PC-9 (cell line): Measurements from ENCODE around the gene GTF3C2. TPM values are rescaled to one million over a fixed set of nuclear protein-coding genes. Genes with fewer than 3 reads are reported as not detected.

Source experiments
- BruUV-seq: library from RNA; stranded (reverse); fragments of 400-500 nt; replicated peaks from 2 replicates; lab custom pipeline; 2021; lab: Mats Ljungman, UMichigan
- CTCF ChIA-PET: fragments of 300-600 bp; sonication (Branson Sonifier 250); formaldehyde crosslinking; loops from one replicate; lab custom pipeline; 2022; ENCODE audit warnings: antibody characterized with exemption; lab: Charles Lee
- POLR2A ChIA-PET: fragments of 300-600 bp; sonication (Branson Sonifier 250); formaldehyde crosslinking; loops from one replicate; lab custom pipeline; 2022; ENCODE audit warnings: antibody characterized with exemption; ENCODE audit not compliant: unreplicated experiment; lab: Charles Lee
- DNase-seq, 2 experiments: peaks; one replicate each; pipeline versions ENCODE4 v3.0.0 to v3.0.0-alpha.2; 2015 to 2022; ENCODE audit warnings: mixed read lengths in 1 of 2
- H2AFZ ChIP-seq: fragments of 200-600 bp; sonication (generic); 2 replicates; pipeline ENCODE4 v1.8.1; 2017; ENCODE audit warnings: antibody characterized with exemption
- H3F3A ChIP-seq: fragments of 200-600 bp; sonication (generic); 2 replicates; pipeline ENCODE4 v1.8.1; 2017; ENCODE audit warnings: antibody characterized with exemption, mild to moderate bottlenecking, low read depth; ENCODE audit not compliant: insufficient read depth
- H3K27ac ChIP-seq: fragments of 200-600 bp; sonication (generic); 2 replicates; pipeline ENCODE4 v1.6.1; 2016; ENCODE audit warnings: mixed run types
- H3K27me3 ChIP-seq: fragments of 200-600 bp; sonication (generic); 2 replicates; pipeline ENCODE4 v1.6.1; 2016; ENCODE audit warnings: low read depth, mixed run types; ENCODE audit not compliant: insufficient read depth
- H3K36me3 ChIP-seq: fragments of 200-600 bp; sonication (generic); 2 replicates; pipeline ENCODE4 v1.6.1; 2016; ENCODE audit warnings: low read depth, mixed run types
- H3K4me1 ChIP-seq: fragments of 200-600 bp; sonication (generic); replicated peaks from 2 replicates; pipeline ENCODE4 v1.6.1; 2016; ENCODE audit warnings: mixed run types; ENCODE audit not compliant: insufficient read depth
- H3K4me2 ChIP-seq: fragments of 200-600 bp; sonication (generic); 2 replicates; pipeline ENCODE4 v1.6.1; 2017; ENCODE audit warnings: mixed run types
- H3K4me3 ChIP-seq: fragments of 200-600 bp; sonication (generic); 2 replicates; pipeline ENCODE4 v1.6.1; 2016; ENCODE audit warnings: mixed run types
- H3K79me2 ChIP-seq: fragments of 200-600 bp; sonication (generic); 2 replicates; pipeline ENCODE4 v1.6.1; 2017; ENCODE audit warnings: low read depth, mixed run types
- H3K9me2 ChIP-seq: fragments of 200-600 bp; sonication (generic); 2 replicates; pipeline ENCODE4 v1.8.1; 2017; ENCODE audit warnings: mild to moderate bottlenecking; ENCODE audit not compliant: insufficient read depth
- H3K9me3 ChIP-seq: fragments of 200-600 bp; sonication (generic); 2 replicates; pipeline ENCODE4 v1.8.1; 2016; ENCODE audit warnings: low read depth; ENCODE audit not compliant: insufficient read depth
- H4K20me1 ChIP-seq: fragments of 200-600 bp; sonication (generic); 2 replicates; pipeline ENCODE4 v1.8.1; 2017; ENCODE audit not compliant: insufficient read depth
- EZH2 ChIP-seq: fragments of 200-600 bp; sonication (generic); IDR thresholded peaks from 2 replicates; pipeline ENCODE4 v1.8.0; 2017; ENCODE audit warnings: antibody characterized with exemption, low read depth
- intact Hi-C: fragments of 100-400 bp; cut with micrococcal nuclease; formaldehyde crosslinking; loops from one replicate; pipeline ENCODE4 v1.10.0; 2022; ENCODE audit not compliant: unreplicated experiment
- total RNA-seq: library from RNA; stranded (reverse); gene quantifications from 2 replicates; pipeline ENCODE4 v1.2.3, GENCODE V29; 2021
- TF ChIP-seq, protein P1 (sequence below): fragments of 200-600 bp; sonication (generic); conservative IDR thresholded peaks from 2 replicates; pipeline ENCODE4 v1.6.1; 2017; ENCODE audit warnings: mixed run types, antibody characterized with exemption, mild to moderate bottlenecking, moderate library complexity

The GTF3C2 gene
- total RNA-seq, 1 experiment from 2014 or later, result 69.8 TPM

GRCh38 chr2:27379836-27380625, 23.5 kb upstream of the GTF3C2 start:
- TF ChIP-seq EZH2, result no peak
- TF ChIP-seq, protein P1, sequence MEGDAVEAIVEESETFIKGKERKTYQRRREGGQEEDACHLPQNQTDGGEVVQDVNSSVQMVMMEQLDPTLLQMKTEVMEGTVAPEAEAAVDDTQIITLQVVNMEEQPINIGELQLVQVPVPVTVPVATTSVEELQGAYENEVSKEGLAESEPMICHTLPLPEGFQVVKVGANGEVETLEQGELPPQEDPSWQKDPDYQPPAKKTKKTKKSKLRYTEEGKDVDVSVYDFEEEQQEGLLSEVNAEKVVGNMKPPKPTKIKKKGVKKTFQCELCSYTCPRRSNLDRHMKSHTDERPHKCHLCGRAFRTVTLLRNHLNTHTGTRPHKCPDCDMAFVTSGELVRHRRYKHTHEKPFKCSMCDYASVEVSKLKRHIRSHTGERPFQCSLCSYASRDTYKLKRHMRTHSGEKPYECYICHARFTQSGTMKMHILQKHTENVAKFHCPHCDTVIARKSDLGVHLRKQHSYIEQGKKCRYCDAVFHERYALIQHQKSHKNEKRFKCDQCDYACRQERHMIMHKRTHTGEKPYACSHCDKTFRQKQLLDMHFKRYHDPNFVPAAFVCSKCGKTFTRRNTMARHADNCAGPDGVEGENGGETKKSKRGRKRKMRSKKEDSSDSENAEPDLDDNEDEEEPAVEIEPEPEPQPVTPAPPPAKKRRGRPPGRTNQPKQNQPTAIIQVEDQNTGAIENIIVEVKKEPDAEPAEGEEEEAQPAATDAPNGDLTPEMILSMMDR, result no peak
- Histone ChIP-seq H3K27ac (peak overlapping the region; percentile 12; the same call in 1 of the 2 replicates), H2AFZ (peak overlapping the region; percentile 50; the same call in 1 of the 2 replicates), H3K9me2 (no peaks in the 10 kb centered on the region), H3K36me3 (peaks cover 14% of the 10 kb centered on the region; the same call in 1 of the 2 replicates), H3K79me2 (no peaks in the 10 kb centered on the region), H3K4me2 (peak overlapping the region; percentile 84), H3K9me3 (no peaks in the 10 kb centered on the region), H3K4me1 (no peaks in the 10 kb centered on the region), H3F3A (peaks cover 62% of the 10 kb centered on the region), H4K20me1 (0 out of 2 replicates have a peak, but pooled peaks cover 7% of the 10 kb centered on the region), H3K4me3 (peak overlapping the region; percentile 57), H3K27me3 (no peaks in the 10 kb centered on the region)
- BruUV-seq, result no TSS peak
- ChIA-PET POLR2A (no interaction called here), CTCF (no interaction called here)
- intact Hi-C loops, result no loop called here
- peak; percentile 20 to 48 for DNase-seq

GRCh38 chr2:27379383-27379835, 22.8 kb upstream of the GTF3C2 start:
- TF ChIP-seq, protein P1, result no peak
- no peak for TF ChIP-seq EZH2
- no peaks in the 10 kb centered on the region for H3K27me3 ChIP-seq
- intact Hi-C loops, result no loop called here
- H3K4me2 ChIP-seq, result peak overlapping the region; percentile 84
- no peaks in the 10 kb centered on the region for H3K4me1 ChIP-seq
- no peak for DNase-seq
- H4K20me1 ChIP-seq, result 0 out of 2 replicates have a peak, but pooled peaks cover 7% of the 10 kb centered on the region
- H3K36me3 ChIP-seq, result peaks cover 17% of the 10 kb centered on the region; the same call in 1 of the 2 replicates
- ChIA-PET POLR2A (no interaction called here), CTCF (no interaction called here)
- no peaks in the 10 kb centered on the region for H3K9me2 ChIP-seq
- no peaks in the 10 kb centered on the region for H3K9me3 ChIP-seq
- no peak overlapping the region for H2AFZ ChIP-seq
- BruUV-seq, result no TSS peak
- H3K4me3 ChIP-seq, result peak overlapping the region; percentile 57
- H3F3A ChIP-seq, result peaks cover 57% of the 10 kb centered on the region
- H3K27ac ChIP-seq, result peak overlapping the region; percentile 12; the same call in 1 of the 2 replicates
- H3K79me2 ChIP-seq, result no peaks in the 10 kb centered on the region

- TF ChIP-seq EZH2, result no peak
- TF ChIP-seq, protein P1, result no peak
- intact Hi-C loops, result no loop called here
- H2AFZ ChIP-seq, result no peak overlapping the region
- no peak for DNase-seq
- no peaks in the 10 kb centered on the region for H3K4me1 ChIP-seq
- H3K4me2 ChIP-seq, result peak overlapping the region; percentile 84
- H3K9me3 ChIP-seq, result no peaks in the 10 kb centered on the region
- no peaks in the 10 kb centered on the region for H3K9me2 ChIP-seq
- POLR2A ChIA-PET, result no interaction called here
- peaks cover 13% of the 10 kb centered on the region; the same call in 1 of the 2 replicates for H3K36me3 ChIP-seq
- peaks cover 53% of the 10 kb centered on the region for H3F3A ChIP-seq
- no peaks in the 10 kb centered on the region for H3K27me3 ChIP-seq
- H3K79me2 ChIP-seq, result no peaks in the 10 kb centered on the region
- H4K20me1 ChIP-seq, result 0 out of 2 replicates have a peak, but pooled peaks cover 7% of the 10 kb centered on the region
- CTCF ChIA-PET, result no interaction called here
- no TSS peak for BruUV-seq
- peak overlapping the region; percentile 57; the same call in 1 of the 2 replicates for H3K4me3 ChIP-seq
- H3K27ac ChIP-seq, result 0 out of 2 replicates have a peak overlapping the region, but pooled peaks have one; percentile 12
These were observed 22.3 kb upstream of the GTF3C2 start for GRCh38 chr2:27378809-27379290.
